Uterus (tissue), 4 donors: Measurements from ENCODE around the gene ADK. TPM values are rescaled to one million over a fixed set of nuclear protein-coding genes. Genes with fewer than 3 reads are reported as not detected.

ENCODE experiments used
- DNase-seq, 2 donors: peaks; one replicate each; pipeline ENCODE4 v3.0.0-alpha.2; 2019 to 2020
- H3K27ac ChIP-seq, 2 donors: fragments of 200-600 bp; sonication (generic); 1 replicate in 1 of 2; 2 replicates in 1 of 2; pipeline ENCODE4 v1.5.1; 2016 to 2018
- H3K27me3 ChIP-seq, 2 donors: fragments of 200-600 bp; sonication (generic); one replicate each; pipeline ENCODE4 v1.5.1; 2018 to 2019; ENCODE audit warnings: control low read depth in 1 of 2
- H3K36me3 ChIP-seq, 2 donors: fragments of 200-600 bp; sonication (generic); one replicate each; pipeline ENCODE4 v1.5.1; 2019; ENCODE audit warnings: control low read depth in 1 of 2
- H3K4me1 ChIP-seq, 2 donors: fragments of 200-600 bp; sonication (generic); one replicate each; pipeline ENCODE4 v1.5.1; 2018 to 2019; ENCODE audit warnings: control low read depth in 1 of 2
- H3K4me3 ChIP-seq, 2 donors: fragments of 200-600 bp; sonication (generic); 1 replicate in 1 of 2; 2 replicates in 1 of 2; pipeline ENCODE4 v1.5.1; 2018 to 2019; ENCODE audit warnings: mild to moderate bottlenecking in 1 of 2
- H3K9me3 ChIP-seq, 2 donors: fragments of 200-600 bp; sonication (generic); one replicate each; pipeline ENCODE4 v1.5.1; 2019; ENCODE audit warnings: control low read depth in 1 of 2
- POLR2A ChIP-seq, 2 donors: fragments of 450-650 bp; IDR thresholded peaks; one replicate each; pipeline ENCODE4 v1.6.1; 2016; ENCODE audit warnings: antibody characterized with exemption in 2 of 2, mild to moderate bottlenecking in 1 of 2, moderate library complexity in 1 of 2
- intact Hi-C: fragments of 100-400 bp; cut with DNase I; formaldehyde crosslinking; loops from one replicate; pipeline ENCODE4 v1.15.1; 2023; ENCODE audit warnings: low total_unique reads
- total RNA-seq, 4 donors: library from RNA; depleted of rRNA in 3 of 4; stranded (reverse); fragments of >200 nt in 3 of 4; gene quantifications; one replicate each; pipeline versions ENCODE4 v1.1.0 to v1.2.4, GENCODE V29; 2014 to 2023
- TF ChIP-seq, protein P1 (sequence below), 4 experiments: fragments of 200-600 bp in 2 of 4; fragments of 450-650 bp in 2 of 4; sonication (generic) in 2 of 4; IDR thresholded peaks; one replicate each; pipeline ENCODE4 v1.5.1; 2016 to 2019; ENCODE audit warnings: antibody characterized with exemption in 4 of 4, mild to moderate bottlenecking in 2 of 4, moderate library complexity in 1 of 4
- donor health status: DM: yes; HTN: yes; CAD: no.

ADK gene
- total RNA-seq, 4 donors from 2014 or later, result 12.6 to 41.1 (median 19.0) TPM

GRCh38 chr10:74300666-74301065 lies 149.6 kb downstream of the ADK start:
- intact Hi-C loops, result no loop called here
- Histone ChIP-seq H3K36me3 (no peaks in the 10 kb centered on the region), H3K27me3 (no peaks in the 10 kb centered on the region), H3K27ac (no peak overlapping the region), H3K4me1 (no peaks in the 10 kb centered on the region), H3K4me3 (no peak overlapping the region), H3K9me3 (no peaks in the 10 kb centered on the region)
- no peak for DNase-seq
- no peak for TF ChIP-seq POLR2A (IDR thresholded peaks at IDR 0.05)
- TF ChIP-seq, protein P1, sequence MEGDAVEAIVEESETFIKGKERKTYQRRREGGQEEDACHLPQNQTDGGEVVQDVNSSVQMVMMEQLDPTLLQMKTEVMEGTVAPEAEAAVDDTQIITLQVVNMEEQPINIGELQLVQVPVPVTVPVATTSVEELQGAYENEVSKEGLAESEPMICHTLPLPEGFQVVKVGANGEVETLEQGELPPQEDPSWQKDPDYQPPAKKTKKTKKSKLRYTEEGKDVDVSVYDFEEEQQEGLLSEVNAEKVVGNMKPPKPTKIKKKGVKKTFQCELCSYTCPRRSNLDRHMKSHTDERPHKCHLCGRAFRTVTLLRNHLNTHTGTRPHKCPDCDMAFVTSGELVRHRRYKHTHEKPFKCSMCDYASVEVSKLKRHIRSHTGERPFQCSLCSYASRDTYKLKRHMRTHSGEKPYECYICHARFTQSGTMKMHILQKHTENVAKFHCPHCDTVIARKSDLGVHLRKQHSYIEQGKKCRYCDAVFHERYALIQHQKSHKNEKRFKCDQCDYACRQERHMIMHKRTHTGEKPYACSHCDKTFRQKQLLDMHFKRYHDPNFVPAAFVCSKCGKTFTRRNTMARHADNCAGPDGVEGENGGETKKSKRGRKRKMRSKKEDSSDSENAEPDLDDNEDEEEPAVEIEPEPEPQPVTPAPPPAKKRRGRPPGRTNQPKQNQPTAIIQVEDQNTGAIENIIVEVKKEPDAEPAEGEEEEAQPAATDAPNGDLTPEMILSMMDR (IDR thresholded peaks at IDR 0.05), result no peak

DNA sequence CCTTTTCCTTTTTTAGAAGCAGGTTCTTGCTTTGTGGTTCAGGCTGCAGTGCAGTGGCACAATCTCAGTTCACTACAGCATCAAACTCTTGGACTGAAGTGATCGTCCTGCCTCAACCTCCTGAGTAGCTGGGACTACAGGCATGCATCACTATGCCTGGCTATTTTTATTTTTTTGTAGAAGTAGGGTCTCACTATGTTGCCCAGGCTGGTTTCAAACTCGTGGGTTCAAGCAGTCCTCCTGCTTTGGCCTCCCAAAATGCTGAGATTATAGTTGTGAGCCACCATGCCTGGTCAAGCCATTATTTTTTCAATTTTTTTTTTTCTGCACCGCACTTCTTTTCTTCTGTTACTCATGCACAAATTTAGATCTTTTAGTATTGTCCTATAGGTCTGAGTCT lies 154.7 kb downstream of the ADK start:
- TF ChIP-seq, protein P1 (IDR thresholded peaks at IDR 0.05), result no peak
- no peak for TF ChIP-seq POLR2A (IDR thresholded peaks at IDR 0.05)
- no peak overlapping the region for H3K4me3 ChIP-seq
- no peaks in the 10 kb centered on the region for H3K27me3 ChIP-seq
- no peaks in the 10 kb centered on the region for H3K36me3 ChIP-seq
- intact Hi-C loops, result no loop called here
- H3K27ac ChIP-seq, result no peak overlapping the region
- no peaks in the 10 kb centered on the region for H3K4me1 ChIP-seq
- DNase-seq, result no peak
- no peaks in the 10 kb centered on the region for H3K9me3 ChIP-seq

DNA sequence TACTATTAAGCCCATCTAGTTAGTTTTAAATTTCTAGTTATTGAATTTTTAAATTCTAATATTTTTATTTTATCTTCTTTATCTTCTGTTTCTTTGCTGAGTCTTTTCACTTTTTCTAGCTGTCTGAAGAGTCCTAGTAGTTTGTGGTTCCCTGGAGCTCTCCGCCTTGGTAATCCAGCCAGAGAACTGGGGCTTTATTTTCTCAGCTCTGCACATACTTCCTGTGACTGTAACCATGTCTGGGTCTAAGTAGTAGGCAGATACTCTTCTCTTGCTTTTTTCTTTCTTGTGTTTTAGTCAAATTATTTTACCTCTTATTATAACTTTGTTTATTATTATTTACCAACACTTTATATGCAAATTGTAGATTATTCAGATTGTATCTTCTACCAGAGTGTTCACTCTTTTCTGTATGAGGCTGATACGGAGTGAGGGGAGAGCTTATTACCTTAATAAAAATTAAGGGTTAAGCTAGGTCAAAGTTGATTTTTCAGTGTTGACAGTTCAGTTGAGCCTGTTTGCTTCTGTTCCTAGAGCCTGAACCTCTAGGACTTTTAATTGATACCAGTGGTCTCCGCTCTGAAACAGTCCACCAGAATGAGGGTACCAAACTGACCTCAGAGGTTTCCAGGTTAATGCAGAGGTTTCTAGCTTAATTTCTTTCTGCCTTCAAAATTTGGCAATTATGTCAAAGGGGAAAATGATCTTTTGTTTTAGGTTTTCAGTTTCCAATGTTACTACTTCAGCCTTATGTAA lies 155.4 kb downstream of the ADK start:
- no peak for DNase-seq
- TF ChIP-seq POLR2A (IDR thresholded peaks at IDR 0.05), result no peak
- TF ChIP-seq, protein P1 (IDR thresholded peaks at IDR 0.05), result no peak
- Histone ChIP-seq H3K27ac (no peak overlapping the region), H3K36me3 (no peaks in the 10 kb centered on the region), H3K4me3 (no peak overlapping the region), H3K4me1 (no peaks in the 10 kb centered on the region), H3K27me3 (no peaks in the 10 kb centered on the region), H3K9me3 (no peaks in the 10 kb centered on the region)
- intact Hi-C loops, result no loop called here

DNA sequence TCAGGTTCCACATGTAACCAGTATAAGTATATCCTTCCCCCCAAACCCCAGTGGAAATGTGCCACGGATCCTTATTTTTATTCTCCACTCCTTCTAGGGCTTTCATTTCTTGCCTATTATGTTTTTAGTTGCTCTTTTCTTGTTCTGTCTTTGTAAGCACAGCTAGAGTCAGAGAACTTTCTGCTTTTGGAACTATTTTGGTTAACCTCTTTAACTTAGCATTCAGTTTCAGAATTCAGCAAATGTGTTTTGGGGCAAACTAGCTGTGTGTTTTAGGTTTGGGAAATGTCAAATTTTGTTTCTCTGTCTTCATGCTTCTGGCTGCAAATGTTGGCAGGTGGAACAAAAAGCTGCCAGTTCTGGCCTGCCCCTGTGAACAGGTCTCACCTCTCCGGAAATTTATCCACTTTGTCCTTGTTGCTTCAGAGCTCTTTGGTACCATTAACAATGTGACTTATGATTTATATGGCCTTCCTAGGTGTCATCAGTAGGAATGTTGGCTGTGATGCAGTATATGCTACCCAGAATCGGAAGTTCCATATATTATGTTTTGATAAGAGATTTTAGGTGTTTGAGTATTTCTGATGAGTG lies 156.1 kb downstream of the ADK start:
- no peaks in the 10 kb centered on the region for H3K4me1 ChIP-seq
- H3K9me3 ChIP-seq, result no peaks in the 10 kb centered on the region
- intact Hi-C loops, result no loop called here
- H3K27ac ChIP-seq, result no peak overlapping the region
- H3K36me3 ChIP-seq, result no peaks in the 10 kb centered on the region
- no peaks in the 10 kb centered on the region for H3K27me3 ChIP-seq
- DNase-seq, result no peak
- H3K4me3 ChIP-seq, result no peak overlapping the region
- TF ChIP-seq, protein P1 (IDR thresholded peaks at IDR 0.05), result no peak
- TF ChIP-seq POLR2A (IDR thresholded peaks at IDR 0.05), result no peak

DNA sequence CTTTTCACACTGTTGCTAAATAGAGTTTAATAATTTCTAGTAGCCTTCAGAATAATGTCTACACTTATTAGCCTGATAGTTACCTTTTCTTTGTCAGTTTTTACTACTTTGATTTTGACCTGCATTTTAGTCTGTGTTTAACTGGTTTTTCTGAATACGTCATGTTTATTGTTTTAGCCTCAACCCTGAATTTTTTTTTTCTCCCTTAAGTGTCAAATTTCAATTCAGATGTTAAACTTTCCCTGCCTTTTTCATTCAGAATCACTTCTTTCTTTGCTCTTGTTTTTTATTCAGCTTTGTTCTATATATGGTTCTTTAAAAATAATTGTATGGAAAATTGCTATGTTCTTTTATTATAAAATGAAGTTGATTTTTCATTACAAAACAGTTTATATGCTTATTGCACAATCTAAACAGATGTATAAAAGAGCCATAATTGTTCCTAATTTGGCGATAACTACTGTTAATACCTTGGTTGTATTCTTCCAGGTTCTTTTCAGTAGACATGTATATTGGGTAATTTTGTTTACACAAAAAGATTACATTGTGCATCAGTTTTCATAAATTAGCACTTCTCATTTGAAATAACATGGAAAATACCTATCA lies 159.7 kb downstream of the ADK start:
- TF ChIP-seq, protein P1 (IDR thresholded peaks at IDR 0.05), result no peak
- no peak for TF ChIP-seq POLR2A (IDR thresholded peaks at IDR 0.05)
- intact Hi-C loops, result no loop called here

More for the DNA sequence above, 159.7 kb downstream of the ADK start:
- no peaks in the 10 kb centered on the region for H3K4me1 ChIP-seq
- no peak overlapping the region for H3K27ac ChIP-seq
- H3K9me3 ChIP-seq, result no peaks in the 10 kb centered on the region
- no peak for DNase-seq
- H3K27me3 ChIP-seq, result no peaks in the 10 kb centered on the region
- H3K4me3 ChIP-seq, result no peak overlapping the region
- no peaks in the 10 kb centered on the region for H3K36me3 ChIP-seq
